Hair follicle dermal papilla cell (primary cell): ENCODE measurements around the gene CREBBP. TPM values are rescaled to one million over a fixed set of nuclear protein-coding genes. Genes with fewer than 3 reads are reported as not detected.

ENCODE experiments used
- total RNA-seq: library from RNA; depleted of rRNA; stranded (reverse); fragments of >200 nt; gene quantifications from 2 replicates; pipeline ENCODE4 v1.2.3, GENCODE V29; 2012

The CREBBP gene
- total RNA-seq = 43.0 and 46.4 TPM in 2 replicates

DNA sequence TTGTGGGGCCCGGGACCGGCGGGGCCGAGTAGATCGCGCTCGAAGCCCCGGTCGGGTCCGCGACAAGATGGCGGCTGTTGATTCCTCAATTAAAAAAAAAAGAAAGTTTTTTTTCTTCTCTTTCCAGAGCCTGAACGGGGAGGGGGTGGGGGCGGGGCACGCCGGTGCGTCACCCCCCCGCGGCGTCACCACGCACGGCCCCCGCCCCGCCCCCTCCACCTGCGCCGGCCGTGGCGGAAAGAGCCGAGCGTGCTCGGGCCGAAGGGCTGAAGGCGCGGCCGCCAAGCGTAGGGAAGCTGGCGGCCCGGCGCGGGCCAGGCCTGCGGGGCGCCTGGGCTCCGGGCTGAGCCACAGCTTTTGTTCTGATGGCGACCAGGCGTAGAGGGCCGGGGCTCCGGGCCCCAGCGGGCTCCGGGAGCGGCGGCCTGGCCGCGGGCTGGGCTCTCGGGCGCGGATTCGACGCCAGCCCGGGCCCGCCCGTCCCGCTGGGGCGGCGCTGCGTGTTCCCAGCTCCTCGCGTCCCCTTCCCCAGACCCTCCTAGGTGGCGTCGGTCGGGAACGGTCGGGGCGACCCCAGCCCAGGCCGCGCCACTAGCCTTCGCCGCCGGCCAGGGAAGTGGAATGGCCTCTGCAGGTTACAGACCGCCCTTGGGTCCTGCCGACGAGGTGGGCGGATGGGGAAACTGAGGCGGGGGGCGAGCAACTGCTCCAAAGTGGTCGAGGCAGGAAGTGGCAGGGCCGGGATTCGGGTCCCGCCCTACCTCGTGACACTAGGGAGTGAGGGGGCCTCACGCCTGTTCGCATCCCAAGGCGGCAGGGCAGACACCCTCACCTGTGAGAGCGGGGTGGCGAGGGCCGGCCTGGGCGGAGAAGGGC is at the start of gene CREBBP:
Gene CREBBP, minus strand, starts transcription at position 91 of the 876 bp plus-strand sequence. CDS start 797 bp downstream, outside the sequence.

GRCh38 chr16:3717235-3718018 is 163.1 kb downstream of the CREBBP start, which contains the start of gene TRAP1:
TRAP1 (minus strand) TSS chr16:3717524; CDS start chr16:3717508, 16 bp downstream.

Other genes starting within 250 kb of the CREBBP start
- gene DNASE1, start 226.0 kb downstream of the CREBBP start, total RNA-seq = 14.6 and 16.6 TPM in 2 replicates
- gene TRAP1, start 163.2 kb downstream of the CREBBP start, total RNA-seq = 56.1 and 61.7 TPM in 2 replicates
- gene ADCY9, start 235.7 kb upstream of the CREBBP start, total RNA-seq = 61.4 and 77.1 TPM in 2 replicates